DOHH2 (cell line): ENCODE measurements around the gene MEN1.

Source experiments
- H3F3A ChIP-seq: fragments of 200-600 bp; sonication (generic), shearing (Covaris generic); 2 replicates; pipeline ENCODE4 v1.6.0; 2016; ENCODE audit warnings: antibody characterized with exemption, mild to moderate bottlenecking; ENCODE audit not compliant: control insufficient read depth, insufficient read depth
- H3K27ac ChIP-seq: fragments of 200-600 bp; sonication (generic); 2 replicates; pipeline ENCODE4 v1.5.1; 2014; ENCODE audit warnings: low read depth, mild to moderate bottlenecking, low read length, moderate library complexity
- H3K27me3 ChIP-seq: fragments of 200-600 bp; sonication (generic); 2 replicates; pipeline ENCODE4 v1.6.1; 2014; ENCODE audit warnings: mild to moderate bottlenecking, low read length, mixed read lengths; ENCODE audit not compliant: control insufficient read depth
- H3K36me3 ChIP-seq: fragments of 200-600 bp; sonication (generic); 2 replicates; pipeline ENCODE4 v1.6.1; 2014; ENCODE audit warnings: mild to moderate bottlenecking, low read length, moderate library complexity, mixed read lengths; ENCODE audit not compliant: control insufficient read depth
- H3K4me1 ChIP-seq: fragments of 200-600 bp; sonication (generic); 2 replicates; pipeline ENCODE4 v1.6.1; 2014; ENCODE audit warnings: mild to moderate bottlenecking, low read length, mixed read lengths; ENCODE audit not compliant: control insufficient read depth
- H3K4me2 ChIP-seq: fragments of 200-600 bp; sonication (generic); 2 replicates; pipeline ENCODE4 v1.6.0; 2014; ENCODE audit warnings: mild to moderate bottlenecking, low read length, moderate library complexity
- H3K4me3 ChIP-seq: fragments of 200-600 bp; sonication (generic); 2 replicates; pipeline ENCODE4 v1.5.1; 2014; ENCODE audit warnings: mild to moderate bottlenecking, low read length, mixed read lengths
- H3K79me2 ChIP-seq: fragments of 200-600 bp; sonication (generic); 2 replicates; pipeline ENCODE4 v1.6.1; 2014; ENCODE audit warnings: mild to moderate bottlenecking, low read length, mixed read lengths; ENCODE audit not compliant: control insufficient read depth
- H3K9me2 ChIP-seq: fragments of 200-600 bp; sonication (generic); replicated peaks from 2 replicates; pipeline ENCODE4 v1.6.1; 2014; ENCODE audit warnings: mild to moderate bottlenecking, low read length, mixed read lengths; ENCODE audit not compliant: control insufficient read depth
- H3K9me3 ChIP-seq: fragments of 200-600 bp; sonication (generic); 2 replicates; pipeline ENCODE4 v1.6.1; 2014; ENCODE audit warnings: antibody characterized with exemption, low read length, mixed read lengths; ENCODE audit not compliant: control insufficient read depth, insufficient read depth
- H4K20me1 ChIP-seq: fragments of 200-600 bp; sonication (generic); 2 replicates; pipeline ENCODE4 v1.6.0; 2014; ENCODE audit warnings: low read depth, mild to moderate bottlenecking, antibody characterized with exemption, low read length, moderate library complexity; ENCODE audit not compliant: control insufficient read depth, insufficient read depth
- EZH2phosphoT487 ChIP-seq: fragments of 200-600 bp; sonication (generic); IDR thresholded peaks from 2 replicates; pipeline ENCODE4 v1.6.1; 2017; ENCODE audit warnings: borderline replicate concordance, mild to moderate bottlenecking, antibody characterized with exemption, low read length, moderate library complexity, mixed read lengths
- TF ChIP-seq, protein P1 (sequence below): fragments of 200-600 bp; sonication (generic); IDR thresholded peaks from one replicate; pipeline ENCODE4 v1.5.1; 2014; ENCODE audit warnings: antibody characterized with exemption, mild to moderate bottlenecking, low read depth, low read length; ENCODE audit not compliant: poor library complexity, severe bottlenecking

MEN1 gene

DNA sequence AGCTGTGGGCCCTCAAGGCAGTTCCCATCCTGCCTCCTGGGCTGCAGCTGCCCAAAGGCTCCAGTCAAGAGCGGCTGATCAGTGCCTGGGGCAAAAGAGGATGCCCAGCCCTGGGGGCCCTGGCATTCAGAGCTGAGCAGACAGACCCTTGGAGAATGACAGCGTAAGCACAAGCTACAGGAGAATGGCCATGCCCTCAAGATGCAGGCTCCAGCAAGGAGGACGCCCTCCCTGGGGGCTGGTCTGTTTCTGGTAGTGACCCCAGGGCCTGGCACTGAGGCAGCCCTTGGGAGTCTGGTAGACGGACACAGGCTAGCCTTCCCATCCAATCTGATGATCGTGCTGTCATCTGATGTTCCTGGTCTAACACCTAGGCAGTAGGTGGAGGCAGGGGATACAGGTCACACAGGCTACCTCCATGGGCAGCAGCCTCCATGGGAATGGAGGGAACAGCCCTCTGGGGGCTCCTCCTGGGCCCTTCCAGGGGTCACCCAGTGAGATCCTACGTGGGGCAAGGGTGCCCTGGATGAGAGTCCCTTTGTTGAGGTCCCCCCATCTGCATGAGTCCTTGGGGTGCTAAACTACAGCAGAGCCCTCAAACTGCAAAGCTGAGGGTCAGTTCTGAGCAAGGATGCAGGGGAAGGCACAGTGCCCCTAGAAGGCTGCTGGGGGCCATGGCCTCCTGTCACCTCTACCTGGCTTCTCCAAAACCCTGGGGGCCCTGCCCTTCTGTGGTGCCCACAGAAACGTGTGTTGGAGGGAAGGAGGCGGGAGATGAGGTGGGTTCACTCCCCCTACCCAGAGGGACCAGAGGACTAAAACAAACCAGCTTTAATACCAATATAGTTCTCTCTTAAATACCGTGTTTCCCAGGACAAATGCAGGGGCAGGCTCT, 21.8 kb downstream of the MEN1 start:
- Histone ChIP-seq H3K4me2 (no peak overlapping the region), H3K9me3 (no peaks in the 10 kb centered on the region), H3K36me3 (peaks cover 38% of the 10 kb centered on the region), H3K4me1 (peaks cover 5% of the 10 kb centered on the region), H3K79me2 (no peaks in the 10 kb centered on the region), H3K27ac (no peak overlapping the region), H3F3A (peaks cover 13% of the 10 kb centered on the region), H3K4me3 (no peak overlapping the region), H4K20me1 (no peaks in the 10 kb centered on the region), H3K9me2 (no peaks in the 10 kb centered on the region), H3K27me3 (no peaks in the 10 kb centered on the region)
- TF ChIP-seq, protein P1, sequence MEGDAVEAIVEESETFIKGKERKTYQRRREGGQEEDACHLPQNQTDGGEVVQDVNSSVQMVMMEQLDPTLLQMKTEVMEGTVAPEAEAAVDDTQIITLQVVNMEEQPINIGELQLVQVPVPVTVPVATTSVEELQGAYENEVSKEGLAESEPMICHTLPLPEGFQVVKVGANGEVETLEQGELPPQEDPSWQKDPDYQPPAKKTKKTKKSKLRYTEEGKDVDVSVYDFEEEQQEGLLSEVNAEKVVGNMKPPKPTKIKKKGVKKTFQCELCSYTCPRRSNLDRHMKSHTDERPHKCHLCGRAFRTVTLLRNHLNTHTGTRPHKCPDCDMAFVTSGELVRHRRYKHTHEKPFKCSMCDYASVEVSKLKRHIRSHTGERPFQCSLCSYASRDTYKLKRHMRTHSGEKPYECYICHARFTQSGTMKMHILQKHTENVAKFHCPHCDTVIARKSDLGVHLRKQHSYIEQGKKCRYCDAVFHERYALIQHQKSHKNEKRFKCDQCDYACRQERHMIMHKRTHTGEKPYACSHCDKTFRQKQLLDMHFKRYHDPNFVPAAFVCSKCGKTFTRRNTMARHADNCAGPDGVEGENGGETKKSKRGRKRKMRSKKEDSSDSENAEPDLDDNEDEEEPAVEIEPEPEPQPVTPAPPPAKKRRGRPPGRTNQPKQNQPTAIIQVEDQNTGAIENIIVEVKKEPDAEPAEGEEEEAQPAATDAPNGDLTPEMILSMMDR, result no peak
- no peak for TF ChIP-seq EZH2phosphoT487

DNA sequence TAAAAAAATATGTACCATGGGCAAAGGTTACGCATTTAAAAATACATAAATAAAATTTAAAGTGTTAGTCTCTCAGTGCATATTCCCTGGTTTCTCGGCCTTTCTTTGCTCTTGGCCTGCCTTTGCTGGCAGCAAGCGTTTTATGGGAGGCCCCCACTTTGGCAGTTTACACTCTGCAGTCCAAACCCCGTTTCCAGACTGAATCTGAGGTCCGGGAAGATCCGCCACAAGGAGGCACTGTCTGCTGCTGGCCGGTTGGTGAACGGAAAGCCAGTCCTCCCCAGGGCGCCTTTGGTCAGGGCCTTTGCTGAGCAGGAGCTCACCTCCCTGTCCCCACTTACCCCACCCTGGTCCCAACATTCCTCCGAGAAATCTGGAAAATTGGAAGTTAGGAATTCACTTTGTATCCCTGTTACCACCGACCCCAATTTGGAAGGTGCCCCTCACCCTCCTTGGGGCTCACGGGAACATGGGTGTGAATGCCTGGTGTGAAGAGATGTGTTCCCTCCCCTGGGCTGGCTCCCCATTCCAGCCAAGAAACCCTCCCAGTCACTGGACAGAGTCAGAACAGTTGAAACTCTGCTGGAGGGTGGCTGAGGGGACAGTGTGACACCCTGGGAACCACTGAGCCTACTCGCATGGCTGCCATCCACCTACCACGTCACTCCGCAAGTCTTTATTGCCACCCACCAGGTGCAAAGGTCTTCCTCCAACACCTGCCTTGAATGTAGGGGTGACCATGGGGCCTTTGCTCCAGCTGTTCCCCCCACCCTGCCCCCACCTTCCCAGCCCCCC, 22.6 kb downstream of the MEN1 start:
- no peak for TF ChIP-seq EZH2phosphoT487
- TF ChIP-seq, protein P1, result peak; percentile 80
- no peaks in the 10 kb centered on the region for H3K9me3 ChIP-seq
- H3F3A ChIP-seq, result peaks cover 13% of the 10 kb centered on the region
- no peaks in the 10 kb centered on the region for H3K27me3 ChIP-seq
- H3K27ac ChIP-seq, result no peak overlapping the region
- H3K79me2 ChIP-seq, result no peaks in the 10 kb centered on the region
- no peak overlapping the region for H3K4me3 ChIP-seq
- H4K20me1 ChIP-seq, result no peaks in the 10 kb centered on the region
- peaks cover 38% of the 10 kb centered on the region for H3K36me3 ChIP-seq
- H3K9me2 ChIP-seq, result no peaks in the 10 kb centered on the region
- peaks cover 11% of the 10 kb centered on the region for H3K4me1 ChIP-seq
- H3K4me2 ChIP-seq, result no peak overlapping the region

DNA sequence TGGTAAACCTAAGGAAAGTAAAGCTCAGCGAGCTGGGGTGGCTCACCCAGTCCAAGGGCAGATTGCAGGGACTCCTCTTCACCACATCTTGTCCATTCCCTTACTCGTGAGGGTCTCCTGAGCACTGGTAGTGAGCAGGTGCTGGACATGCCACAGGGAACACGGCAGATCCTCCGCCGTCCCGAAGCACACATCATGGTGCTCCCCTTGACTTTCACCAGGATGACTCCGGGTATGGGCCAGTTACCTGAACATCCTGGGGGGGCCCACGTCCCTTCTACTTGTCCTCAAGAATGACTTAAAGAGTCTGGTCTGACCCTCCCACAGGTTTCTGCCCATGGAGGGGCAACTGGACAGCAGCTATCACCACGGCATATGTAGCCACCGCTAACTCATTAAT, 24.0 kb downstream of the MEN1 start:
- H3K4me3 ChIP-seq, result no peak overlapping the region
- peaks cover 16% of the 10 kb centered on the region for H3F3A ChIP-seq
- peaks cover 22% of the 10 kb centered on the region for H3K4me1 ChIP-seq
- no peaks in the 10 kb centered on the region for H3K9me2 ChIP-seq
- no peak overlapping the region for H3K4me2 ChIP-seq
- peaks cover 34% of the 10 kb centered on the region for H3K36me3 ChIP-seq
- no peaks in the 10 kb centered on the region for H3K27me3 ChIP-seq
- H4K20me1 ChIP-seq, result no peaks in the 10 kb centered on the region
- H3K79me2 ChIP-seq, result no peaks in the 10 kb centered on the region
- no peak overlapping the region for H3K27ac ChIP-seq
- TF ChIP-seq, protein P1, result no peak
- TF ChIP-seq EZH2phosphoT487, result no peak
- no peaks in the 10 kb centered on the region for H3K9me3 ChIP-seq
